ENCODE data around the gene SMIM10L2A. TPM values are rescaled to one million over a fixed set of nuclear protein-coding genes. Genes with fewer than 3 reads are reported as not detected.
"Not testable (repeated sequence)": the region's sequence is repeated elsewhere in the genome, so short reads cannot be mapped to it uniquely, and the experiment has no call there.

The SMIM10L2A gene
- polyA plus RNA-seq, 3 donors = 0.56 to 1.0 (median 0.91) TPM

DNA sequence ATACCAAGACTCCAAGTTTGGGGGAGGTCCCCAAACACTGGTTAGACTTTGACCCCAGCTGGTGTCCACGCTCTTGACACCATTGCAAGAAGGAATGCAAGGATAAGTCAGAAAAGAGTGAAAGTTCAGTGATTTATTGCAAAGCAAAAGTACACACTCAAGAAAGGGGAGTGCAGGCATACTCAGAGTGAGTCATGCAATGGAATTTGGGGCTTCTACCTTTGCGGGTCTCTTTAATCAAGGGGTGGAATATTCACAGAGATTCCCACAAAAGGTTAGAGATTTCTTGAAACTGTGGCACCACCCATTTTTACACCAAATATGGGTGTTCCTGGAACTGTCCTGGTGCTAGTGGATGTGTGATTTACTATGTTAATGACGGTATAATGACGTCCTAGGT lies 5.2 kb upstream of the SMIM10L2A start:
- 66 to 80% (median 74%) methylated on average over 4 of the region's 4 CpGs for WGBS, 3 donors
- no peak overlapping the region for H3K27ac ChIP-seq (ENCODE audit: low read depth, low read length)

DNA sequence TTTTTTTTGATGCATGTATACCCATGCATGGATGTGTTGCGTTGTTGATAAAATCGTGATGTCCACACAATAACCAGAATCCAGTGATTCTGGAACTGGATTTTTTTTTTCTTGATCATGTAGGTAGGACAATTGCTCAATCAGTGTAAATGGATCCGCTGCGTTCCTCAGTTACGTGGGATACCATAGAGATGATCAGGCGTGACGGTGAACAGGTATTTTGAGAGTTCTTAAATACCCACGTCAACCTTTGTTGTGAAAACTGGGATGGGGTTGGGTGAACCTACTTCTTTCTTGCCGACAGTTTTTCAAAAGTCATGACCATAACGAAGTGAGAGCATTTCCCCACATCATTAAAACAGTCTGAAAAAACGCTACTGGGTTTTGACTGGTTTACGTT lies 913 bp upstream of the SMIM10L2A start:
- H3K27ac ChIP-seq (ENCODE audit: low read depth, low read length) = no peak overlapping the region
- 86 to 97% (median 93%) methylated on average over 12 of the region's 12 CpGs for WGBS, 3 donors

DNA sequence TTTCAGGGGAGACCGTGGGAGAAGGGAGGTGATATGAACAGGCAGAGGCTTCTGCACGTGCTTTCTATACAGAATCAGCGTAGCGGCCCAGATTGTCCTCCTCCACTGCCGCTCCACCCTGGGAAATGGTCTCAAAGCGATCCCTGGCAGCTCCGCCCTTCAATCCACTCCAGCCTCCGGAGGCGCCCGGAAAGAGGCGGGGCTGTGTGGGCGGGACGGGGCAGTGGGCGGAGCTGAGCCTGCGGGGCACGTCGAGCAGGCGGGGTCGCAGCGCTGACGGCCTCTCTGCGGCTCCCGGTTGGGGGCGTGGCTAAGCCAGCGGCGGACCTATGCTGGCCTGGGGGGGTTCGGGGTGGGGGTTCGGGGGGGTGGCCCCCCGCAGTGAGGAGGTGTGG lies 210 bp upstream of the SMIM10L2A start:
- no peak overlapping the region for H3K27ac ChIP-seq (ENCODE audit: low read depth, low read length)
- 0 to 40% (median 1%) methylated on average over 21 to 29 of the region's 29 CpGs for WGBS, 3 donors

DNA sequence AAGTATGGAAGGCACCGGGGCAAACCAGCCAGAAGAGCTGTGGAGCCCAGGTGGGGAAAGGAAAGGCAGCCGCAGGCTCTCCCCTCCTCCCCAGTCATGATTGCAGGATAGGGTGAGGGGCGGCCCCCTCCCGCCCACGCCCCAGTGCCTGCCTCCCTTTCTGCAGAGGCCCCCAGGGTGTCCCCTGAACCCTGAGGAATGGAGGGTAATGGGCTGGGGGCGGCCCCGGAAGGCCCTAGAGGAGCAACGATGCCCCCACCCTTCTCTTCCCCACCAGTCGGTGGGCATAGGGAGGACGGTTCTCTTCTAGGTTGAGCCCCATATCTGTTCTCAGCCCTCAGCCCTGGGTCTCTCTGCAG lies 1.0 kb downstream of the SMIM10L2A start:
- WGBS, 3 donors = 70 to 82% methylated on average over 9 of the region's 10 CpGs; no CpG with 5 or more reads in 1 of the 3 donors
- H3K27ac ChIP-seq (ENCODE audit: low read depth, low read length) = not testable (repeated sequence)

DNA sequence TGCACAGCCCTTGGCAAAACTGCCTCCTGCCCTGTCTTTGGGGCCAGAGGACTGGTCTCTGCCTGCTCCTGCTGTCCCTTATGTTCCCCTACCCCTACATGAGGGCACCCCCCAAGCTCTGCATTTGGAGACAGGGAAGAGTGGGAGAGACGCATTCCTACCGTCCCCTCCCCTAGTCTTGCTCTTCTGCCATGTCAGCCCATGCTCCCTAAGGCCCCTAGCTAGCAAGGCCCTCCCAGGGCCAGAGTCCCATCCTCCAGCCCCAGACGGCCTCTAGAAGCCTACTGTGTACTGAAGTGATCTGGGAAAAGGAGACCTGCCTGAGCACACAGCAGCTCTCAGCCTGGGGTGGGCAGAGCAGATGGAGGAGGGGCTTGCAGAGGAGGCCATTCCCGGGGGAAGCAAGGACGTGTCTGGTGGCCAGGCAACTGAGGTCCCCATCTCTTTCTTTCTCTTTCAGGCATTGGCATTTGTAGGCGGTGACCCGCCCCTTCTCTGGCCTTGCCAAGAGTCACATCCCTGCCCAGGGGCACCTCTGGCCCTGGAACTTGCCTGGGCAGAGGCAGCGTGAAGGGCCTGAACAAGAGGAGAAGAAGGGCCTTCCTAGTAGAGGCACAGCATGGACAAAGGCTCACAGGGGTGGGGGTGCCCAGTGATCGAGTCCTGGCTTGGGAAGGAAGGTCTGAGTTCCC lies 1.6 kb downstream of the SMIM10L2A start:
- not testable (repeated sequence) for H3K27ac ChIP-seq (ENCODE audit: low read depth, low read length)
- 46 to 80% (median 74%) methylated on average over 6 to 9 of the region's 9 CpGs for WGBS, 3 donors

DNA sequence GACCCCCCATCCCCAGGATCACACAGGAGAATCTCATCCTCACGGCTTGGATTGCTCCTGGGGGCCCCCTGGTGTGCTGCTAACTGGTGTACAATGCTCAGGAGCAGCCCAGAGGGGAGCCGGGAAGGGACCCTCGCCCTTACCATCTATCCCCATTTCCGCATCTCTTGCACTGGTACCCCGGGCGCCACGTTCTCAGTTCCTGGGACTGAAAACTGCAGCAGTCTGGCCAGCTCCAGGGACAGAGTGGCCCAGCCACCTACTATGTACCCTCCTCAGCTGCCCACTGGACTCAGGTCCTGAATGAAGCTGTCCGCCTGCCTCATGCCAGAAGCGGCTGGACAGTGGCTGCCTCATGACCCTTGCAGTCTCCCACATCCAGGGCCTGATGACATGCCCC lies 2.7 kb downstream of the SMIM10L2A start:
- H3K27ac ChIP-seq (ENCODE audit: low read depth, low read length) = no peak overlapping the region
- 91 to 99% (median 94%) methylated on average over 8 to 9 of the region's 9 CpGs for WGBS, 3 donors

DNA sequence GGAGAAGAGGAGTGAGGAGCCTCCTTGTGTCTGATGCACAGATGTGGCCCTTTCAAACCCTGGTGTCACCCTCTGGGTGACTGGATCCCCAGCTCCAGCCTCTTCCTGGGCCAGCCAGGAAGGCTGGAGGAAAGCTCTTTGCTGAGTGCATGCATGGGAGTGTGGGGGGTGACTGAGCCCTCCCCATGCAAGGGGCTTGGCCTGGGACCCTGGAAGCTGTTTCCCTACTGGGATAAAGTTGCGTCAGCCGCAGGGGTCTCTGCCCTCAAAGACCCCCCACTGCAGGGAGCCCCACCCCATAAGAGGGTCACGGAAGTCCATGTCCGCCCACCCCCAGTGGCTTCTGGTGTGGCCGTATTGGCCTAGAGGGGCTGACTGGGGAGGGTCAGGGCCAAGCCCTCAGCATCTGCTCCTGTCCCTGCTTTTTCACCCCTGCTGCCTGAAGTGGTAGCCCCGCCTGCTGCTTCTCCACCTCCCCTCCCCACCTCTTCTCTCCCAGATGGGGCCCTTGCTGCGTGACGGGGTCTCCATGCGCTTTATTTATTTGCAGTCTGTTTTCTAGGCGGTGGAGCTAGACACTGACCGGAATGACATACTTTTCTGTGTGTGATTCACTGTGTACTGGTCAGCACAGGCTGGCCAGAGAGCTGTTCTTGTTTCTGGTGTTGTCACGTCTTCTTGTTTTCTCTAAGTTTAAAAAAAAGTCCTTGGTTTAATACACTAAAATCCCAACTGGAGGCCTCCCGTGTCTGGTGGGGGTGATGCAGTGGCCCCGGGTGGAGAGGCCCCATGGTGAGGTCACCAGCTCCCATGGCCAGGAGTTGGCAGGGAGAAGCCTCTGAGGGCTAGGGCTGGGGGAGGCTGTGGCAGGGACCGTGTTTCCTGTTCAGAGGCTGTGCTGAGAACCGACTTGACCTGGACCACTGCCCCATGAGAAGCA lies 3.6 kb downstream of the SMIM10L2A start:
- 62 to 63% (median 62%) methylated on average over 16 of the region's 16 CpGs for WGBS, 3 donors
- no peak overlapping the region for H3K27ac ChIP-seq (ENCODE audit: low read depth, low read length)

DNA sequence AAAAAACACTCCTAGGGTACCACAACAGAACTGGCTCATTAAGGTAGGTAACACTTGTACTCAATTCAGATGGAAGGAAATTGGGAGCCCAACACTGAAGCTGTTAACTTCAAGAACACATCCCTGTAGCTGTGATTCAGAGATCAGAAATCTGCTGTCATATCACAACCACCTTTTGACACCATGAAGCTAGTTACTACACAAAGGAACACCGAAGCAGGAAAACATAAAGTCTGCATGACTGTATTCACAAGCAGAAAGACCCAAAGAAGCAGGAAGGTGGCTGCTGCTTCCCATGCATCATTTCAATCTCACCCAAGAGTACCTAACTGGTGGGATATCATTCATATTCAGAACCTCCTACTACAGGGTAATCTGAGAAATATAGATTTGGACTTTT lies 7.7 kb downstream of the SMIM10L2A start:
- 69 to 75% (median 73%) methylated on average over 1 of the region's 1 CpG for WGBS, 3 donors
- H3K27ac ChIP-seq (ENCODE audit: low read depth, low read length) = no peak overlapping the region

DNA sequence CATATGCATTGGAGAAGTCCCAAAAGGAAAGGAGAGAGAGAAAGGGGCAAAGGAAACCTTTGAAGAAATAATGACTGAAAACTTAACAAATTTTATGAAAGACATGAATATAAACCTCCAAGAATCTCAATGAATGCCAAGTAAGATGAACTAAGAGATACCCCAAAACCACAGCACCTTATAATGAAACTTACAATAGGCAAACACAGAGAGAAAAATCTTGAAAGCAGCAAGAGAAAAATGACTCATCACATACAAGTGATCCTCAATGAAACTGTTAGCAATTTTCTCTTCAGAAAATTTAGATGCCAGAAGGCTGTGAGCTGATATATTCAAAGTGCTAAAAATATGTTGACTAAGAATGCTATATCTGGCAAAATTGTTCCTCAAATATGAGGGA lies 10.1 kb downstream of the SMIM10L2A start:
- no peak overlapping the region for H3K27ac ChIP-seq (ENCODE audit: low read depth, low read length)

DNA sequence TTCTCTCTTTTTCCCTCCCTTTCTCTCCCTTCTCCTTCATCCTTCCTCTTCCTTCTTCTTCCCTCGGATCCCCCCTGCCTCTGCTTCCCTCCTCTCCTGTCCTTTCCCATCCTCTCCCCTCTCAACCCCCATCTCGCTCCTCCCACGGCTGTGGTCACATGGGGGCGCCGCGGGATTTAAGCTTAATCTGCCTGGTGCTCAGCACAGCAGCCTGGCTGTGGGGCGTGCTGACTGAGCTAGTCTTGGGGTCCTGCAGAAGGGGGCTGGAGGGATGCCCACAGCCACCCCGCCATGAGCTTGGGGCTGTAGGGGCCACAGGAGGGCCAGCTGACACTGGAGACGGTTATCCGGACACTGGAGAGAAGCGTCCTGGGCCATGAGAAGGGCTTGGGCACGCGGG lies 10.7 kb downstream of the SMIM10L2A start:
- 69 to 78% (median 77%) methylated on average over 13 of the region's 13 CpGs for WGBS, 3 donors
- no peak overlapping the region for H3K27ac ChIP-seq (ENCODE audit: low read depth, low read length)

DNA sequence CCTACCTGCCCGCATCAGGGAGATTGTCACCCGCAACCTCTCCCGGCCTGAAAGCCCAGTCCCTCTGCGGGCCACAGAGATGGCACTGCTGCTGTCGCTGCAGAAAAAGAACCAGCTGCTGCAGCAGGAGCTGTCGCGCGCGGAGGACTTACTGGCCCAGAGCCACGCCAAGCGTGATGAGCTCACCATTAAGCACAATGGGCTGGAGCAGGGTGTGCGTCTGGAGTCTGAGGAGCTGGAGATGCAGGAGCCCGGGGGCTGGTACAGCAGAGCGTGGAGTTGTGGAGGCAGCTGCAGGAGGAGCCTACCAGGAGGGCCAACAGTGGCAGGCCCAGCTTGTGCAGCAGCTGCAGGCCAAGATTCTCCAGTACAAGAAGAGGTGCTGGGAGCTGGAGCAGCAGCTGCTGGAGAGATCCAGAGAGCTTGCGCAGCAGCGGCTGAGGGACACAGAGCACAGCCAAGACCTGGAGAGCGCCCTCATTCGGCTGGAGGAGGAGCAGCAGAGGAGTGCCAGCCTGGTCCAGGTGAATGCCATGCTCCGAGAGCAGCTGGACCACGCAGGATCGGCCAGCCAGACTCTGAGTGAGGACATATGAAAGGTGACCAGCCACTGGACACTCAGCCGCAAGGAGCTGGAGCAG lies 11.3 kb downstream of the SMIM10L2A start:
- no peak overlapping the region for H3K27ac ChIP-seq (ENCODE audit: low read depth, low read length)
- WGBS, 3 donors = 77 to 93% (median 87%) methylated on average over 19 to 22 of the region's 22 CpGs

DNA sequence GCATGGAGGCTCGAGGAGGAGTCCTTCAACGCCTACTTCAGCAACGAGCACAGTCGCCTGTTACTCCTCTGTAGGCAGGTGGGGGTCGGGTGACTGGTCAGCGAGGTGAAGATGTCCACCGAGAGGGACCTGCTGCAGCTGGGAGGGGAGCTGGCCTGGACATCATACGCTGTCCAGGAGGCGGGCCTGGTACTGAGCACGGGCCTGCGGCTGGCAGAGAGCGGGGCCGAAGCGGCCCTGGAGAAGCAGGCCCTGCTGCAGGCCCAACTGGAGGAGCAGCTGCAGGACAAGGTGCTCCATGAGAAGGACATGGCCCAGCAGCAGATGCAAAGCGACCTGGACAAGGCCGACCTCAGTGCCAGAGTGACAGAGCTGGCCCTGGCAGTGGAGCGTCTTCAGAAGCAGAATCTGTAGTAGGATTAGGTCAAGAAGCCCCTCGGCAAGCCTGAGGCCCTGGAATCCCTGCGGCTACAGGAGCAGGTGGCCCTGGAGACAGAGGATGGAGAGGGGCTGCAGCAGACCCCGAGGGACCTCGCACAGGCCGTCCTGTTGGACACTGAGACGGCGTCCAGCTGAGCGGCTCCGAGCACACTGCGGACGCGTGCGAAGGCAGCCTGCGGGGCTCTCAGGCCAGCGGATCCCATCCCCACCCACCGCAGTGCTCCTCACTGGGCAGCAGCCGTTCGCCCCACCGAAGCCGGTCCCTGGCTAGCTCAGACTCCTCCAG lies 11.9 kb downstream of the SMIM10L2A start:
- WGBS, 3 donors = 90 to 96% (median 96%) methylated on average over 23 to 37 of the region's 37 CpGs
- H3K27ac ChIP-seq (ENCODE audit: low read depth, low read length) = no peak overlapping the region

DNA sequence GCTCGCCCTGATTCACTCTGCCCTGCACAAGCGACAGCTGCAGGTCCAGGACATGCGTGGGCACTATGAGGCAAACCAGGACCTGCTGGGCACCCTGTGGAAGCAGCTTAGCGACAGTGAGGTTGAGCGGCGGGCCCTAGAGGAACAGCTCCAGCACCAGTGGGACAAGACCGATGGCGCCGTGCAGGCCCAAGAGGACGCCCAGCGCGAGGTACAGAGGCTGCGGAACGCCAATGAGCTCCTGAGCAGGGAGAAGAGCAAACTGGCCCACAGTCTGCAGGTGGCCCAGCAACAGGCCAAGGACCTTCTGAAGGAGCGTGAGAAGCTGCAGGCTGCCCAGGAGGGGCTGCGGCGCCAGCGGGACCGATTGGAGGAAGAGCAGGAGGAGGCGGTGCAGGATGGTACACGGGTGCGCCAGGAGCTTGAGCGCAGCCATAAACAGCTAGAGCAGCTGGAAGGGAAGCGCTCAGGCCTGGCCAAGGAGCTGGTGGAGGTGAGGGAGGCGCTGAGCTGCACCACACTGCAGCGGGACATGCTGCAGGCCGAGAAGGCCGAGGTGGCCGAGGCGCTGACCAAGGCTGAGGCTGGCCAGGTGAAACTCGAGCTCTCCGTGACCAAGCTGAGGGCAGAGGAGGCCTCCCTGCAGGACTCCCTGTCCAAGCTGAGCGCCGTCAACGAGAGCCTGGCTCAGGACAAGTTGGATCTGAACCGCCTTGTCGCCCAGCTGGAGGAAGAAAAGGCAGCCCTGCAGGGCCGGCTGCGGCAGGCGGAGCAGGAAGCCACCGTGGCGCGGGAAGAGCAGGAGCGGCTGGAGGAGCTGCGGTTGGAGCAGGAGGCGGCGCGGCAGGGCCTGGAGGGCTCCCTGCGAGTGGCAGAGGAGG lies 12.8 kb downstream of the SMIM10L2A start:
- 85 to 94% (median 91%) methylated on average over 33 to 48 of the region's 49 CpGs for WGBS, 3 donors
- H3K27ac ChIP-seq (ENCODE audit: low read depth, low read length) = no peak overlapping the region

DNA sequence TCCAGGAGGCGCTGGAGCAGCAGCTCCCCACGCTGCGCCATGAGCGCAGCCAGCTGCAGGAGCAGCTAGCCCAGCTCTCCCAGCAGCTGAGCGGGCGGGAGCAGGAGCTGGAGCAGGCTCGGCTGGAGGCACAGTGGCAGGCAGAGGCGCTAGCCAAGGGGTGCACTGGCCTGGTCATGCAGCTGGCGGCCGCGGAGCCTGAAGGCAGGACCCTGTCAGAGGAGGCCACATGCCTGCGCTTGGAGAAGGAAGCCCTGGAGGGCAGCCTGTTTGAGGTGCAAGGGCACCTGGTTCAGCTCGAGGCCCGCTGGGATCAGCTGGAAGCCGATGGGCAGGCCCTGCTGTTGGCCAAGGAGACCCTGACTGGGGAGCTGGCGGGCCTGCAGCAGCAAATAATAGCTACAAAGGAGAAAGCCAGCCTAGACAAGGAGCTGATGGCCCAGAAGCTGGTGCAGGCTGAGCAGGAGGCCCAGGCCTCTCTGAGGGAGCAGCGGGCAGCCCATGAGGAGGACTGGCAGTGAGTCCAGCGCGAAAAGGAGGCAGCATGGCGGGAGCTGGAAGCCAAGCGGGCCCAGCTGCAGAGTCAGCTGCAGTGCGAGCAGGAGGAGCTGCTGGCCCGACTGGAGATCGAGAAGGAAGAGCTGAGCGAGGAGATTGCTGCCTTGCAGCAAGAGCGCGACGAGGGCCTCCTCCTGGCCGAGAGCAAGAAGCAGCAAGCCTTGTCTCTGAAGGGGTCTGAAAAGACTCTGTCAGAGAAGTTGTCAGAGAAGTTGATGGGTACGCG lies 13.6 kb downstream of the SMIM10L2A start:
- WGBS, 3 donors = 92 to 95% (median 94%) methylated on average over 26 to 31 of the region's 31 CpGs
- no peak overlapping the region for H3K27ac ChIP-seq (ENCODE audit: low read depth, low read length)

DNA sequence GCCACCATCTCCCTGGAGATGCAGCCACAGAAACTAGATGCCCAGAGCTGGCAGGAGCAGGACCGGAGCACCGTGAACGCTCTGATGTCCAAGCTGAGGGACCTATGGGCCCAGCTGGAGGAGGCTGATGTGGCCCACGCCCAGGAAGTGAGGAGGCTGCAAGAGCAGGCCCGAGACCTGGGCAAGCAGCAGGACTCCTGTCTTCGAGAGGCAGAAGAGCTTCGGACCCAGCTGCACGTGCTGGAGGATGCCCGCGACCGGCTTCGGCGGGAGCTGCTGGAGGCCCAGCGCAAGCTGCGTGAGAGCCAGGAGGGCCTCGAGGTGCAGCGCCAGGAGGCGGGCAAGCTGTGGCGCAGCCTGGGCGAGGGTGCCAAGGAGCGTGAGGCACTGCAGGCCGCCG lies 14.2 kb downstream of the SMIM10L2A start:
- 87 to 92% (median 91%) methylated on average over 14 to 23 of the region's 23 CpGs for WGBS, 3 donors

DNA sequence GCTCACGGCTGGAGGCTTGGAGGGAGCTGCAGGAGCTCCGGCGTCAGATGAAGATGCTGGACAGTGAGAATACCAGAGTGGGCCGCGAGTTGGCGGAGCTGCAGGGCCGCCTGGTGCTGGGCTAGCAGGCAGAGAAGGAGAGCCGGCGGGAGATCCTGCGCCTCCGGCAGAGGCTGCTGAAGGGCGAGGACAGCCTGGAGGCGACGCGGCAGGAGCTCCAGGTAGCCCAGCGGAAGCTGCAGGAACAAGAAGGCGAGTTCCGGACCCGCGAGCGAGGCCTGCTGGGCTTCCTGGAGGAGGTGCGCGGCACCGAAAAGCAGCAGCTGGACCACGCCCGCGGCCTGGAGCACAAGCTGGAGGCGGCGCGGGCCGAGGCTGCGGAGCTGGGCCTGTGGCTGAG lies 14.7 kb downstream of the SMIM10L2A start:
- no peak overlapping the region for H3K27ac ChIP-seq (ENCODE audit: low read depth, low read length)
- 70 to 86% methylated on average over 28 to 32 of the region's 32 CpGs; no CpG with 5 or more reads in 1 of the 3 donors for WGBS, 3 donors

More for the DNA sequence above, 14.2 kb downstream of the SMIM10L2A start:
- H3K27ac ChIP-seq (ENCODE audit: low read depth, low read length) = no peak overlapping the region

Measured in adipose tissue (tissue), 3 donors.